ENCODE measurements around the gene YBX3. TPM values are rescaled to one million over a fixed set of nuclear protein-coding genes. Genes with fewer than 3 reads are reported as not detected.
"Not testable (repeated sequence)": the region's sequence is repeated elsewhere in the genome, so short reads cannot be mapped to it uniquely, and the experiment has no call there.

The YBX3 gene
- total and polyA plus RNA-seq, 2 of the 13 experiments (the other 11 are each of a cell fraction or from before 2014, with no cell fraction given) = 77.5 to 99.6 TPM

DNA sequence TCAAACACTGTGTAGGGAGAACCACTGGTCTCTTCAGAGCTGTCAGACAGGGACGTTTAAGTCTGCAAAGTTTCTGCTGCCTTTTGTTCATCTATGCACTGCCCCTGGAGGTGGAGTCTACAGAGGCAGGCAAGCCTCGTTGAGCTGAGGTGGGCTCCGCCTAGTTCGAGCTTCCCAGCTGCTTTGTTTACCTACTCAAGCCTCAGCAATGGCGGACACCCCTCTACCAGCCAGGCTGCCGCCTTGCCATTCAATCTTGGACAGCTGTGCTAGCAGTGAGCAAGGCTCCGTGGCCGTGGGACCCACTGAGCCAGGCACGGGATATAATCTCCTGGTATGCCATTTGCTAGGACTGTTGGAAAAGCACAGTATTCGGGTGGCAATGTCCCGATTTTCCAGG, 24.6 kb upstream of the YBX3 start (continued):
- TF ChIP-seq YY1 (IDR thresholded peaks at IDR 0.05; ENCODE audit: insufficient read depth, insufficient replicate concordance, low read depth, low read length) (peak; percentile 67), FOXA1 (IDR thresholded peaks at IDR 0.05) (no peak), FOXA1 (CRISPR knock-in tag; IDR thresholded peaks at IDR 0.05) (peak; percentile 46; the same call in 1 of the 2 replicates), ZNF644 (CRISPR knock-in tag; IDR thresholded peaks at IDR 0.05; ENCODE audit: low read depth) (peak; percentile 55; the same call in 1 of the 2 replicates)
- TF ChIP-seq, protein P1, sequence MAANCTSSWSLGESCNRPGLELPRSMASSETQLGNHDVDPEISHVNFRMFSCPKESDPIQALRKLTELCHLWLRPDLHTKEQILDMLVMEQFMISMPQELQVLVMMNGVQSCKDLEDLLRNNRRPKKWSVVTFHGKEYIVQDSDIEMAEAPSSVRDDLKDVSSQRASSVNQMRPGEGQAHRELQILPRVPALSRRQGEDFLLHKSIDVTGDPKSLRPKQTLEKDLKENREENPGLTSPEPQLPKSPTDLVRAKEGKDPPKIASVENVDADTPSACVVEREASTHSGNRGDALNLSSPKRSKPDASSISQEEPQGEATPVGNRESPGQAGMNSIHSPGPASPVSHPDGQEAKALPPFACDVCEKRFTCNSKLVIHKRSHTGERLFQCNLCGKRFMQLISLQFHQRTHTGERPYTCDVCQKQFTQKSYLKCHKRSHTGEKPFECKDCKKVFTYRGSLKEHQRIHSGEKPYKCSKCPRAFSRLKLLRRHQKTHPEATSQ (CRISPR knock-in tag; IDR thresholded peaks at IDR 0.05; ENCODE audit: borderline replicate concordance) = no peak

DNA sequence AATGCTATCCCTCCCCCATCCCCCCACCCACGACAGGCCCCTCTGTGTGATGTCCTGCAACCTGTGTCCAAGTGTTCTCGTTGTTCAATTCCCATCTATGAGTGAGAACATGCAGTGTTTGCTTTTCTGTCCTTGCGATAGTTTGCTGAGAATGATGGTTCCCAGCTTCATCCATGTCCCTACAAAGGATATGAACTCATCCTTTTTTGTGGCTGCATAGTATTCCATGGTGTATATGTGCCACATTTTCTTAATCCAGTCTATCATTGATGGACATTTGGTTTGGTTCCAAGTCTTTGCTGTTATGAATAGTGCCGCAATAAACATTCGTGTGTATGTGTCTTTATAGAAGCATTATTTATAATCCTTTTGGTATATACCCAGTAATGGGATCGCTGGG, 20.3 kb upstream of the YBX3 start:
- H2AFZ ChIP-seq (ENCODE audit: low read length); DNase-seq (ENCODE audit: low spot score); POLR2A ChIA-PET; H3K27ac ChIP-seq (ENCODE audit: extremely low read length, insufficient read depth, low read length); BruUV-seq (replicated peaks); H3K4me2 ChIP-seq (ENCODE audit: low read depth, low read length); intact Hi-C loops (cut with micrococcal nuclease; ENCODE audit: unreplicated experiment); H3K36me3 ChIP-seq (replicated peaks in 1 of 2; ENCODE audit: control insufficient read depth in 1 of 2, insufficient read depth in 2 of 2, low read length in 2 of 2); H4K20me1 ChIP-seq (ENCODE audit: insufficient read depth, low read length); H3K79me2 ChIP-seq (ENCODE audit: insufficient read depth, low read length); in situ Hi-C loops (cut with HindIII; ENCODE audit: extremely low pct_ligation_motif_present, low pct_unique_long_range_greater_than_20kb); H3K9ac ChIP-seq (ENCODE audit: insufficient read depth, low read depth, low read length); H3K9me3 ChIP-seq (ENCODE audit: low read length); H3K27me3 ChIP-seq (ENCODE audit: control insufficient read depth in 1 of 2, insufficient read depth in 2 of 2, low read length in 2 of 2); ATAC-seq; FAIRE-seq; CTCF ChIA-PET (ENCODE audit: low intra/inter-chr PET ratio, low total read pairs); H3K4me3 ChIP-seq (replicated peaks in 1 of 3; ENCODE audit: insufficient read depth in 1 of 3, low read depth in 2 of 3, low read length in 3 of 3): not testable (repeated sequence)
- WGBS (ENCODE audit: low lambda C conversion rate) = 24% methylated on average over 6 of the region's 6 CpGs
- H3K4me1 ChIP-seq (ENCODE audit: insufficient read depth, low read length) = peaks cover 19% of the 10 kb centered on the region; the same call in 1 of the 2 replicates

DNA sequence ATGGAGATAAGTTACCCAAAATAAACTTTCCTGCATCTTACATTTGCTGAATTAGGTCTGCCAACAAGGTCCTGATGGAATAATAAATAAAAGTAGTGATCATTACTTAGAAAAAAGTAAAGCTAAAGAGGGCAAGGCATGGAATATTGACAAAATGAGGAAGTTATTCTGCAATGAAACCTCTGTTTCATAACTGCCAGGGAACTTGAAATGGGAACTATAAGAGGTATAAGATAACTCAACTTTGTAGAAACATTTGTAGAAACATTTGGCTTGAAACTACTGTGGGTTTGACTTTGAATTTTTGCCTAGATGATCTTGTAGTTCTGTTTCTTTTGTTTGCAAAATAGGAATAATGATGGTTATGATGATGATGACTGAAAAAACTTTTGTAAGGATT, 18.7 kb upstream of the YBX3 start:
- intact Hi-C loops (cut with micrococcal nuclease; ENCODE audit: unreplicated experiment) (no loop called here), in situ Hi-C loops (cut with HindIII; ENCODE audit: extremely low pct_ligation_motif_present, low pct_unique_long_range_greater_than_20kb) (no loop called here)
- H3K27me3 ChIP-seq (ENCODE audit: control insufficient read depth in 1 of 2, insufficient read depth in 2 of 2, low read length in 2 of 2) = no peaks in the 10 kb centered on the region; a peak in 1 of 5 replicates
- no peak overlapping the region for H2AFZ ChIP-seq (ENCODE audit: low read length)
- POLR2A ChIA-PET = no interaction called here
- ATAC-seq (no peak), FAIRE-seq (no peak), DNase-seq (ENCODE audit: low spot score) (no peak)
- H3K4me3 ChIP-seq (replicated peaks in 1 of 3; ENCODE audit: insufficient read depth in 1 of 3, low read depth in 2 of 3, low read length in 3 of 3) = no peak overlapping the region
- no peak overlapping the region for H3K9ac ChIP-seq (ENCODE audit: insufficient read depth, low read depth, low read length)
- CTCF ChIA-PET (ENCODE audit: low intra/inter-chr PET ratio, low total read pairs) = no interaction called here
- no peak overlapping the region for H3K4me2 ChIP-seq (ENCODE audit: low read depth, low read length)
- no peaks in the 10 kb centered on the region for H3K79me2 ChIP-seq (ENCODE audit: insufficient read depth, low read length)
- BruUV-seq (replicated peaks) = no TSS peak
- H3K36me3 ChIP-seq (replicated peaks in 1 of 2; ENCODE audit: control insufficient read depth in 1 of 2, insufficient read depth in 2 of 2, low read length in 2 of 2) = no peaks in the 10 kb centered on the region
- no peaks in the 10 kb centered on the region for H3K9me3 ChIP-seq (ENCODE audit: low read length)
- H3K4me1 ChIP-seq (ENCODE audit: insufficient read depth, low read length) = 0 out of 2 replicates have a peak, but pooled peaks cover 12% of the 10 kb centered on the region
- H3K27ac ChIP-seq (ENCODE audit: extremely low read length, insufficient read depth, low read length) = no peak overlapping the region
- no peaks in the 10 kb centered on the region for H4K20me1 ChIP-seq (ENCODE audit: insufficient read depth, low read length)
- TF ChIP-seq ATF1 (CRISPR knock-in tag; IDR thresholded peaks at IDR 0.05) (no peak), CBX2 (IDR thresholded peaks at IDR 0.05; ENCODE audit: low read depth, low read length) (no peak), CBX2 (CRISPR knock-in tag; IDR thresholded peaks at IDR 0.05; ENCODE audit: low read depth) (no peak), PAF1 (CRISPR knock-in tag; IDR thresholded peaks at IDR 0.05) (no peak)
- TF ChIP-seq, protein P2, sequence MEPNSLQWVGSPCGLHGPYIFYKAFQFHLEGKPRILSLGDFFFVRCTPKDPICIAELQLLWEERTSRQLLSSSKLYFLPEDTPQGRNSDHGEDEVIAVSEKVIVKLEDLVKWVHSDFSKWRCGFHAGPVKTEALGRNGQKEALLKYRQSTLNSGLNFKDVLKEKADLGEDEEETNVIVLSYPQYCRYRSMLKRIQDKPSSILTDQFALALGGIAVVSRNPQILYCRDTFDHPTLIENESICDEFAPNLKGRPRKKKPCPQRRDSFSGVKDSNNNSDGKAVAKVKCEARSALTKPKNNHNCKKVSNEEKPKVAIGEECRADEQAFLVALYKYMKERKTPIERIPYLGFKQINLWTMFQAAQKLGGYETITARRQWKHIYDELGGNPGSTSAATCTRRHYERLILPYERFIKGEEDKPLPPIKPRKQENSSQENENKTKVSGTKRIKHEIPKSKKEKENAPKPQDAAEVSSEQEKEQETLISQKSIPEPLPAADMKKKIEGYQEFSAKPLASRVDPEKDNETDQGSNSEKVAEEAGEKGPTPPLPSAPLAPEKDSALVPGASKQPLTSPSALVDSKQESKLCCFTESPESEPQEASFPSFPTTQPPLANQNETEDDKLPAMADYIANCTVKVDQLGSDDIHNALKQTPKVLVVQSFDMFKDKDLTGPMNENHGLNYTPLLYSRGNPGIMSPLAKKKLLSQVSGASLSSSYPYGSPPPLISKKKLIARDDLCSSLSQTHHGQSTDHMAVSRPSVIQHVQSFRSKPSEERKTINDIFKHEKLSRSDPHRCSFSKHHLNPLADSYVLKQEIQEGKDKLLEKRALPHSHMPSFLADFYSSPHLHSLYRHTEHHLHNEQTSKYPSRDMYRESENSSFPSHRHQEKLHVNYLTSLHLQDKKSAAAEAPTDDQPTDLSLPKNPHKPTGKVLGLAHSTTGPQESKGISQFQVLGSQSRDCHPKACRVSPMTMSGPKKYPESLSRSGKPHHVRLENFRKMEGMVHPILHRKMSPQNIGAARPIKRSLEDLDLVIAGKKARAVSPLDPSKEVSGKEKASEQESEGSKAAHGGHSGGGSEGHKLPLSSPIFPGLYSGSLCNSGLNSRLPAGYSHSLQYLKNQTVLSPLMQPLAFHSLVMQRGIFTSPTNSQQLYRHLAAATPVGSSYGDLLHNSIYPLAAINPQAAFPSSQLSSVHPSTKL (CRISPR knock-in tag; IDR thresholded peaks at IDR 0.05) = no peak

Data from HepG2 (cell line).